HK-2 (cell line): ENCODE results near the gene PEX7.
"Not testable (repeated sequence)": the region's sequence is repeated elsewhere in the genome, so short reads cannot be mapped to it uniquely, and the experiment has no call there.

Source experiments
- DNase-seq: peaks from one replicate; pipeline ENCODE4 v3.0.0-alpha.2; 2018; ENCODE audit not compliant: unreplicated experiment

Gene PEX7

GRCh38 chr6:136950436-136951126 is 128.2 kb downstream of the PEX7 start:
- no peak for DNase-seq

GRCh38 chr6:136952714-136953260 is 130.4 kb downstream of the PEX7 start:
- DNase-seq = no peak

- no peak for DNase-seq
Observed at GRCh38 chr6:136955123-136955522, 132.7 kb downstream of the PEX7 start.

- DNase-seq = no peak
Observed at GRCh38 chr6:136956590-136957544, 134.5 kb downstream of the PEX7 start.

GRCh38 chr6:136958168-136958567 is 135.8 kb downstream of the PEX7 start:
- DNase-seq = no peak

GRCh38 chr6:136959471-136959891 is 137.1 kb downstream of the PEX7 start:
- no peak for DNase-seq

- DNase-seq = not testable (repeated sequence)
Observed at GRCh38 chr6:136959935-136960334, 137.5 kb downstream of the PEX7 start.

GRCh38 chr6:136960781-136961180 is 138.4 kb downstream of the PEX7 start:
- DNase-seq = no peak

- DNase-seq = no peak
Observed at GRCh38 chr6:136961848-136962247, 139.5 kb downstream of the PEX7 start.

- no peak for DNase-seq
Observed at GRCh38 chr6:136962661-136963060, 140.3 kb downstream of the PEX7 start.

- no peak for DNase-seq
Observed at GRCh38 chr6:136963259-136963658, 140.9 kb downstream of the PEX7 start.
